Measurements from ENCODE around the gene CLPSL2.

Gene CLPSL2

GRCh38 chr6:35788423-35788982 is 12.1 kb downstream of the CLPSL2 start:
- DNase-seq, result no peak

GRCh38 chr6:35790683-35791082 is 14.3 kb downstream of the CLPSL2 start:
- DNase-seq, result no peak

GRCh38 chr6:35794536-35795452 is 18.4 kb downstream of the CLPSL2 start:
- DNase-seq, result no peak

GRCh38 chr6:35795453-35796071 is 19.2 kb downstream of the CLPSL2 start:
- DNase-seq, result no peak

- no peak for DNase-seq
These were observed 19.8 kb downstream of the CLPSL2 start for GRCh38 chr6:35796236-35796635.

GRCh38 chr6:35797837-35798526 is 21.6 kb downstream of the CLPSL2 start:
- no peak for DNase-seq

GRCh38 chr6:35798706-35799105 is 22.3 kb downstream of the CLPSL2 start:
- no peak for DNase-seq

- DNase-seq, result no peak
These were observed 24.8 kb downstream of the CLPSL2 start for GRCh38 chr6:35801148-35801547.

- peak in 1 of 2 experiments; percentile 54 for DNase-seq
These were observed 28.8 kb downstream of the CLPSL2 start, which contains the start of gene LHFPL5 for GRCh38 chr6:35804996-35805736. TSS of gene LHFPL5 (plus strand) at chr6:35805352. CDS start at chr6:35805671, 319 bp downstream.

- DNase-seq, result peak; percentile 46 to 76
These were observed 32.3 kb downstream of the CLPSL2 start for GRCh38 chr6:35808688-35809087.

GRCh38 chr6:35809809-35810208 is 33.4 kb downstream of the CLPSL2 start:
- DNase-seq, result no peak

- peak in 1 of 2 experiments; percentile 26 for DNase-seq
These were observed 34.7 kb downstream of the CLPSL2 start for GRCh38 chr6:35810971-35811698.

- DNase-seq, result no peak
These were observed 35.2 kb downstream of the CLPSL2 start for GRCh38 chr6:35811699-35811995.

- DNase-seq, result no peak
These were observed 41.1 kb downstream of the CLPSL2 start for GRCh38 chr6:35817515-35817914.

GRCh38 chr6:35823601-35824000 is 47.2 kb downstream of the CLPSL2 start:
- DNase-seq, result no peak

GRCh38 chr6:35824552-35825192 is 48.3 kb downstream of the CLPSL2 start:
- DNase-seq, result no peak

Data from NCI-H524 (cell line).